Trophoblast cell (in vitro differentiated cells and primary cell): ENCODE measurements around the gene PHYH.

Experiments used
- DNase-seq, 2 donors: peaks; one replicate each; pipeline ENCODE4 v3.0.0-alpha.2; 2016
- H2AFZ ChIP-seq: 2 replicates; pipeline ENCODE4 v1.6.1; 2013; ENCODE audit warnings: low read length, moderate library complexity, mild to moderate bottlenecking; ENCODE audit not compliant: insufficient read depth, poor library complexity
- H2AK5ac ChIP-seq: 2 replicates; pipeline ENCODE4 v1.6.1; 2013; ENCODE audit warnings: mild to moderate bottlenecking, low read length
- H2BK120ac ChIP-seq: 2 replicates; pipeline ENCODE4 v1.6.1; 2013; ENCODE audit warnings: low read length, mild to moderate bottlenecking, moderate library complexity; ENCODE audit not compliant: insufficient read depth, poor library complexity
- H2BK12ac ChIP-seq: 2 replicates; pipeline ENCODE4 v1.6.1; 2013; ENCODE audit warnings: mild to moderate bottlenecking, low read length, moderate library complexity
- H2BK5ac ChIP-seq: 2 replicates; pipeline ENCODE4 v1.6.1; 2013; ENCODE audit warnings: low read length, low read depth, moderate library complexity, mild to moderate bottlenecking; ENCODE audit not compliant: poor library complexity
- H3K14ac ChIP-seq: 2 replicates; pipeline ENCODE4 v1.6.1; 2013; ENCODE audit warnings: mild to moderate bottlenecking, low read length
- H3K18ac ChIP-seq: 2 replicates; pipeline ENCODE4 v1.6.1; 2013; ENCODE audit warnings: mild to moderate bottlenecking, low read length
- H3K23ac ChIP-seq: 2 replicates; pipeline ENCODE4 v1.6.1; 2013; ENCODE audit warnings: low read length
- H3K27ac ChIP-seq: 2 replicates; pipeline ENCODE4 v1.5.1; 2013; ENCODE audit warnings: low read depth, mild to moderate bottlenecking, inconsistent platforms, low read length, moderate library complexity
- H3K27me3 ChIP-seq: 2 replicates; pipeline ENCODE4 v1.6.1; 2013; ENCODE audit warnings: inconsistent platforms, mild to moderate bottlenecking, low read length, moderate library complexity; ENCODE audit not compliant: insufficient read depth
- H3K36me3 ChIP-seq, 2 experiments: 1 replicate in 1 of 2; 2 replicates in 1 of 2; pipeline ENCODE4 v1.6.1; 2013; ENCODE audit warnings: low read length in 2 of 2, mild to moderate bottlenecking in 2 of 2, moderate library complexity in 1 of 2; ENCODE audit not compliant: insufficient read depth in 2 of 2, control insufficient read depth in 1 of 2
- H3K4ac ChIP-seq: 2 replicates; pipeline ENCODE4 v1.6.1; 2013; ENCODE audit warnings: low read depth, mild to moderate bottlenecking, low read length, moderate library complexity
- H3K4me1 ChIP-seq, 2 experiments: 1 replicate in 1 of 2; 2 replicates in 1 of 2; pipeline ENCODE4 v1.6.1; 2013; ENCODE audit warnings: low read length in 2 of 2, mild to moderate bottlenecking in 2 of 2, moderate library complexity in 1 of 2; ENCODE audit not compliant: insufficient read depth in 2 of 2, control insufficient read depth in 1 of 2
- H3K4me2 ChIP-seq: 2 replicates; pipeline ENCODE4 v1.6.1; 2013; ENCODE audit warnings: inconsistent platforms, mild to moderate bottlenecking, low read length, moderate library complexity
- H3K4me3 ChIP-seq: 2 replicates; pipeline ENCODE4 v1.5.1; 2013; ENCODE audit warnings: mild to moderate bottlenecking, low read depth, low read length, inconsistent platforms
- H3K79me1 ChIP-seq: one replicate; pipeline ENCODE4 v1.6.1; 2013; ENCODE audit warnings: low read length
- H3K79me2 ChIP-seq: 2 replicates; pipeline ENCODE4 v1.6.1; 2013; ENCODE audit warnings: low read length, mild to moderate bottlenecking; ENCODE audit not compliant: control insufficient read depth, insufficient read depth, poor library complexity
- H3K9ac ChIP-seq: 2 replicates; pipeline ENCODE4 v1.6.1; 2013; ENCODE audit warnings: mild to moderate bottlenecking, low read length
- H3K9me3 ChIP-seq: 2 replicates; pipeline ENCODE4 v1.6.1; 2013; ENCODE audit warnings: low read depth, mild to moderate bottlenecking, control low read depth, inconsistent platforms, low read length; ENCODE audit not compliant: insufficient read depth
- H4K12ac ChIP-seq: 2 replicates; pipeline ENCODE4 v1.6.1; 2013; ENCODE audit warnings: low read depth, mild to moderate bottlenecking, low read length, moderate library complexity
- H4K8ac ChIP-seq: 2 replicates; pipeline ENCODE4 v1.6.1; 2013; ENCODE audit warnings: low read depth, mild to moderate bottlenecking, low read length, moderate library complexity
- H4K91ac ChIP-seq: one replicate; pipeline ENCODE4 v1.6.1; 2013; ENCODE audit warnings: low read depth, mild to moderate bottlenecking, low read length, moderate library complexity
- WGBS: extraction: QIAGEN DNeasy Blood & Tissue Kit; methylation state at CpG from one replicate; pipeline ENCODE4 v1.1.7; 2013; ENCODE audit warnings: missing lambda C conversion rate; ENCODE audit not compliant: insufficient read length, insufficient coverage; ENCODE audit errors: extremely low coverage; 5-methylcytosine and 5-hydroxymethylcytosine counted together

PHYH gene

DNA sequence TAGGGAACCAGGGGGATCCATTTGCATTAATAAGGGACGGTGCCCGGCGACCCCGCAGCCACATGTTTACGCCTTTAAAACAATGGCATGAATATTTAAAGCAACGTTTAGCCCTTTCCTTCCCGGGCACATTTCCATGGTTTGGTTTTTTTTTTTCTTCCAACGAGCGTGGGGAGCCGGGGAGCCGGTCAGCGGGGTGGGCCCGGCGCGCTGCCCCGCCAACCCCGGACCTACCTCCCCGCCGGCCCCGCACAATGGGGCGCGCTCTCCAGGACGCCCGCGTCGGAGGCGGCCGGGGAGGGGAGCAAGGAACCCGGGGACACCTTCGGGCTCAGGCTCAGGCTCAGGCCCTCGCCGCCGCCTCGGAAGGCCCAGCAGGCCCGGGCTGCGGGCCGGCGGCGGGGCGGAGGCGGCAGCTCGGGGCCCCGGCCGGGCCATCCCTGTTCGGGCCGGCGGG is 47.2 kb upstream of the PHYH start:
- peak overlapping the region; percentile 81 for H4K8ac ChIP-seq
- H4K91ac ChIP-seq, result peak overlapping the region; percentile 85
- H2AK5ac ChIP-seq, result no peak overlapping the region
- no peak overlapping the region for H2BK12ac ChIP-seq
- peaks cover 20% of the 10 kb centered on the region for H3K27me3 ChIP-seq
- WGBS, result no CpG with 5 or more reads among the region's 47 CpGs
- peak in 1 of 2 donors; percentile 47 for DNase-seq
- H2BK120ac ChIP-seq, result peak overlapping the region; percentile 75
- peak overlapping the region; percentile 93 for H3K4ac ChIP-seq
- H2AFZ ChIP-seq, result peak overlapping the region; percentile 50
- peak overlapping the region; percentile 83 for H3K18ac ChIP-seq
- H3K79me1 ChIP-seq, result peaks cover 12% of the 10 kb centered on the region
- peak overlapping the region; percentile 95 for H4K12ac ChIP-seq
- peaks cover 15% of the 10 kb centered on the region for H3K79me2 ChIP-seq
- H3K4me1 ChIP-seq, result peaks cover 7 to 11% of the 10 kb centered on the region in 2 experiments
- H3K14ac ChIP-seq, result peak overlapping the region; percentile 98
- H3K9me3 ChIP-seq, result peaks cover 2% of the 10 kb centered on the region
- H3K36me3 ChIP-seq, result peaks cover 0 to 5% of the 10 kb centered on the region in 2 experiments
- peak overlapping the region; percentile 88 for H3K27ac ChIP-seq
- H3K4me2 ChIP-seq, result peak overlapping the region; percentile 85
- H2BK5ac ChIP-seq, result peak overlapping the region; percentile 93
- no peak overlapping the region for H3K23ac ChIP-seq
- H3K4me3 ChIP-seq, result peak overlapping the region; percentile 91
- H3K9ac ChIP-seq, result peak overlapping the region; percentile 98

DNA sequence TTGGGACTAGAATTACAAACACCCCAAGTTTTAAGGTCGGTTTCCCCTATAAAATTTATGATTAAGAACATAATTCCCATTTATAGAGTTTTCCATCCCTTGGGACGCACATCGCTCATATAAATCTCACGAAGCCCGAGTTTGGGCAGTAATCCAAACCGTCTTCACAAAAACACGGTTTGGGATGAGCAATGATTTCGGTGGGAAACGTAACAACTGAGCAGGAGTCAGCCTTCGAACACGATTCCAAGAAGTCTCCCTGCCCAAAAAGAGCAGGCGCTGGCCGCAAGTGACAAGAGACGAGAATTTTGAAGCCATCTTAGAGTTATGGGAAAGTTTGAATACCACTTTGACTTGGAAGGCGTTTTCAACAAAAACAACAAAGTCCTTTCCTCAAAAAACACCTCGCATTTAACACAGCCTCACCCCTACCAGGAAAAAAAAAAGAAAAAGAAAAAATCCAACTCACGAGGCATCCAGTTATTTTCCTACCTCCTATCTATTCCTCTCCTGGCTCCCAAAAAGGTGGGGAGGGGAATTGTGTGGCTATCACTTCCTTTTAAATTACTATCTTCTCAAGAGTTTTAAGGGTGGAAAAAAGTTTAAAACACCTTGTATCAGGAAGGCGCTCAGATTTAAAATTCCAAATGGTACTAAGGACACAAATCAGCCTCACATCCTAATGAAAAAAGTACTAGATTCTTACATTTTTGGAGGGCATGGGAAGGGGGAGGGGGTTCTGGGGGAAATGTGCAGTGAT is 46.6 kb upstream of the PHYH start:
- Histone ChIP-seq H3K79me2 (peaks cover 15% of the 10 kb centered on the region), H2BK12ac (no peak overlapping the region), H3K14ac (peak overlapping the region; percentile 98), H3K9me3 (no peaks in the 10 kb centered on the region), H3K27ac (no peak overlapping the region), H2BK5ac (no peak overlapping the region), H2BK120ac (no peak overlapping the region), H3K4ac (peak overlapping the region; percentile 93), H3K36me3 (peaks cover 0 to 5% of the 10 kb centered on the region in 2 experiments), H4K12ac (no peak overlapping the region), H3K4me3 (peak overlapping the region; percentile 91), H3K9ac (peak overlapping the region; percentile 98), H2AK5ac (no peak overlapping the region), H2AFZ (peak overlapping the region; percentile 50), H3K4me2 (peak overlapping the region; percentile 85), H3K18ac (peak overlapping the region; percentile 66), H3K27me3 (peaks cover 16% of the 10 kb centered on the region), H3K79me1 (peaks cover 12% of the 10 kb centered on the region), H3K4me1 (peaks cover 7 to 11% of the 10 kb centered on the region in 2 experiments), H3K23ac (no peak overlapping the region), H4K91ac (peak overlapping the region; percentile 85), H4K8ac (peak overlapping the region; percentile 81)
- no CpG with 5 or more reads among the region's 18 CpGs for WGBS
- DNase-seq, result peak in 1 of 2 donors; percentile 30

DNA sequence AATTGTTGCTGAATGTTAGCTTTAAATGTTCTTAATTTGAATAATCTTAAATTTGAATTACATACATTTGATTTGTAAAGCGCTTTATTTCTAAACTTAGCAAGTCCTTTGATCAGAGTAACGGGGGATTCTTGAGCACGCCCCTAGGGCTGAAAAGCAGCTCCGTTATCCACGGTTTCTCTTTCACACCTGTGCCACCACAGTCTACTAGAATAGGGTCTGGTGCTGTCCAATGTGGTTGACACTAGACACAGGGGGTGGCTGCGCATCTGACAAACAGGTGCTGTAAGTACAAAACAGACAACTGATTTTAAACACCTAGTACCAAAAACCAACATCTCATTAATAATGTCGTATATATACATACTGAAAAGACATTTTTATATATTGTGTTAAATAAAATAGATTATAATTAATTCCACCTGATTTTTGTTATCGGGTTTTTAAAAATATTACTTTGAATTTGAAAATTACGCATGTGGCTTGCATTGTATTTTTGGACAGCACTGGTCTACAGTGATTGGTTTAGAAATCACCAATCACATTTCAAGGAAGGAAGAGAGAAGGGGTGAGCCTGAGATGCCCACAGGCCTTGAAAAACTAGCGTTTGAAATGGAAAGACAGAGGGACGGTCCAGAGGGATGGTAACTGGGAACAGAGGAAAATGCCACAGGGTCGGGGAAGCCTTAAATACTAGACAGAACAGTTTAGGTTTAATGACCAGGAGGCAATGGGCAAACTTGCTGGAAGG is 40.9 kb upstream of the PHYH start:
- WGBS, result no CpG with 5 or more reads among the region's 12 CpGs
- no peak overlapping the region for H2BK120ac ChIP-seq

DNA sequence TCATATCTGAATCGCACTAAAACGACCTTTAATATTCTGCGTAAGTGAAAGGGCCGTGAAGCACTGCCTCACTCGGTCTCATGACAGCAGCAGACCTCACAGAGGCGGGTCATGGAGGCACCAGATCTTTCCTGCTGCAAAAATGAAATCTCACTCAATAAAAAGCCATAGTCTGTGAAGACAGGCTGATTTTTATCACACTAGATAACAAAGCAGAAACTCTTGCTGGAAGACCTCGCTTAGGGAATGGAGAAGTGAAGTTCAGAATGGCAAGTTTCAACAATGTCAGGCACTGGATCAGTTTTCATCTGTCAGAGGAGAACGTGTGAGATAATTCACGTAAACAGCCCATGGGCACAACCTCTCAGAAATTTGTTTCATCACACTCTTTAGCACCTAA is 40.2 kb upstream of the PHYH start:
- no CpG with 5 or more reads among the region's 9 CpGs for WGBS

More for the DNA sequence above, 40.9 kb upstream of the PHYH start:
- no peak overlapping the region for H3K4me3 ChIP-seq
- H4K12ac ChIP-seq, result no peak overlapping the region
- DNase-seq, result no peak
- no peak overlapping the region for H3K4me2 ChIP-seq
- no peaks in the 10 kb centered on the region for H3K27me3 ChIP-seq
- H3K23ac ChIP-seq, result no peak overlapping the region
- no peaks in the 10 kb centered on the region for H3K9me3 ChIP-seq
- H4K8ac ChIP-seq, result no peak overlapping the region
- no peak overlapping the region for H2AFZ ChIP-seq
- H3K36me3 ChIP-seq, result peaks cover 11 to 26% of the 10 kb centered on the region in 2 experiments
- H3K27ac ChIP-seq, result no peak overlapping the region
- no peak overlapping the region for H2AK5ac ChIP-seq
- no peaks in the 10 kb centered on the region for H3K4me1 ChIP-seq
- H3K4ac ChIP-seq, result no peak overlapping the region
- no peak overlapping the region for H2BK12ac ChIP-seq
- no peak overlapping the region for H2BK5ac ChIP-seq
- H3K14ac ChIP-seq, result no peak overlapping the region
- H3K79me1 ChIP-seq, result no peaks in the 10 kb centered on the region
- H3K9ac ChIP-seq, result no peak overlapping the region
- H3K18ac ChIP-seq, result no peak overlapping the region
- H3K79me2 ChIP-seq, result peaks cover 4% of the 10 kb centered on the region
- no peak overlapping the region for H4K91ac ChIP-seq

More for the DNA sequence above, 40.2 kb upstream of the PHYH start:
- no peak overlapping the region for H3K27ac ChIP-seq
- H3K4me2 ChIP-seq, result no peak overlapping the region
- no peaks in the 10 kb centered on the region for H3K4me1 ChIP-seq
- no peak overlapping the region for H3K9ac ChIP-seq
- no peak overlapping the region for H4K12ac ChIP-seq
- no peak for DNase-seq
- no peak overlapping the region for H2BK12ac ChIP-seq
- H3K79me2 ChIP-seq, result peaks cover 3% of the 10 kb centered on the region
- H3K9me3 ChIP-seq, result no peaks in the 10 kb centered on the region
- H3K27me3 ChIP-seq, result no peaks in the 10 kb centered on the region
- H3K4me3 ChIP-seq, result no peak overlapping the region
- no peak overlapping the region for H2BK5ac ChIP-seq
- no peak overlapping the region for H4K8ac ChIP-seq
- no peaks in the 10 kb centered on the region for H3K79me1 ChIP-seq
- no peak overlapping the region for H3K4ac ChIP-seq
- H3K18ac ChIP-seq, result no peak overlapping the region
- no peak overlapping the region for H2AFZ ChIP-seq
- no peak overlapping the region for H2BK120ac ChIP-seq
- H4K91ac ChIP-seq, result no peak overlapping the region
- peaks cover 18 to 31% of the 10 kb centered on the region in 2 experiments for H3K36me3 ChIP-seq
- no peak overlapping the region for H2AK5ac ChIP-seq
- H3K14ac ChIP-seq, result no peak overlapping the region
- no peak overlapping the region for H3K23ac ChIP-seq
